HL-60 (cell line): ENCODE data around the gene TPST2.
A peak's percentile ranks its signal among the peaks of the same experiment; 100 is the strongest.

Experiments used
- DNase-seq, 2 experiments: peaks; one replicate each; pipeline ENCODE4 v3.0.0-alpha.2; 2010 to 2020; ENCODE audit warnings: low read depth in 1 of 2, low spot score in 1 of 2
- H3K27ac ChIP-seq: fragments of 250-450 bp; sonication (Bioruptor Pico); replicated peaks from 2 replicates; pipeline ENCODE4 v1.5.1; 2020; ENCODE audit warnings: mild to moderate bottlenecking, moderate library complexity
- H3K27me3 ChIP-seq: fragments of 250-450 bp; sonication (Bioruptor Pico); 2 replicates; pipeline ENCODE4 v1.5.1; 2021; ENCODE audit warnings: mild to moderate bottlenecking, moderate library complexity; ENCODE audit not compliant: insufficient read depth, poor library complexity, severe bottlenecking
- H3K4me3 ChIP-seq: replicated peaks from 2 replicates; pipeline ENCODE4 v1.5.1; 2011; ENCODE audit warnings: mild to moderate bottlenecking, control low read depth, low read length; ENCODE audit not compliant: insufficient read depth
- CTCF ChIP-seq: IDR thresholded peaks from one replicate; pipeline ENCODE4 v1.5.1; 2011; ENCODE audit warnings: low read length, control low read depth, inconsistent platforms; ENCODE audit not compliant: insufficient read depth
- GABPA ChIP-seq: IDR thresholded peaks from 2 replicates; pipeline ENCODE4 v1.6.1; 2012; ENCODE audit warnings: low read depth
- POLR2AphosphoS5 ChIP-seq: IDR thresholded peaks from 2 replicates; pipeline ENCODE4 v1.6.1; 2012; ENCODE audit warnings: low read depth
- REST ChIP-seq: IDR thresholded peaks from 2 replicates; pipeline ENCODE4 v1.6.1; 2012; ENCODE audit warnings: low read depth; ENCODE audit not compliant: insufficient replicate concordance
- SPI1 ChIP-seq: IDR thresholded peaks from 2 replicates; pipeline ENCODE4 v1.6.1; 2012; ENCODE audit warnings: low read depth, mild to moderate bottlenecking, borderline replicate concordance

The TPST2 gene

GRCh38 chr22:26547837-26548236 is 42.1 kb downstream of the TPST2 start:
- no peak for DNase-seq
- H3K27ac ChIP-seq = peak overlapping the region; percentile 17; the same call in 1 of the 2 replicates
- H3K27me3 ChIP-seq = no peaks in the 10 kb centered on the region
- H3K4me3 ChIP-seq = no peak overlapping the region
- no peak for TF ChIP-seq CTCF
- TF ChIP-seq SPI1 = no peak
- no peak for TF ChIP-seq GABPA
- no peak for TF ChIP-seq REST
- no peak for TF ChIP-seq POLR2AphosphoS5

GRCh38 chr22:26547426-26547825 is 42.5 kb downstream of the TPST2 start:
- Histone ChIP-seq H3K27ac (peak overlapping the region; percentile 17; the same call in 1 of the 2 replicates), H3K4me3 (no peak overlapping the region), H3K27me3 (no peaks in the 10 kb centered on the region)
- TF ChIP-seq POLR2AphosphoS5 = no peak
- TF ChIP-seq GABPA = no peak
- TF ChIP-seq REST = no peak
- TF ChIP-seq CTCF = no peak
- no peak for TF ChIP-seq SPI1
- peak in 1 of 2 experiments; percentile 63 for DNase-seq

- DNase-seq = no peak
- TF ChIP-seq SPI1 (no peak), REST (no peak), GABPA (no peak), CTCF (no peak), POLR2AphosphoS5 (no peak)
- Histone ChIP-seq H3K4me3 (no peak overlapping the region), H3K27ac (no peak overlapping the region), H3K27me3 (no peaks in the 10 kb centered on the region)
Measured at GRCh38 chr22:26546282-26546681, 43.6 kb downstream of the TPST2 start.
